GM23338 (cell line): ENCODE measurements around the gene PARP9. TPM values are rescaled to one million over a fixed set of nuclear protein-coding genes. Genes with fewer than 3 reads are reported as not detected.

Experiments used
- ATAC-seq: fragments of 200-7000 bp; cut with Tn5 transposase; 3 replicates; pipeline ENCODE4 v1.9.1; 2020
- DNase-seq: peaks from one replicate; pipeline ENCODE4 v3.0.0-alpha.2; 2015; ENCODE audit warnings: low spot score
- H2AFZ ChIP-seq: fragments of 200-600 bp; sonication (generic); 2 replicates; pipeline ENCODE4 v1.8.0; 2016; ENCODE audit warnings: antibody characterized with exemption, mild to moderate bottlenecking, moderate library complexity
- H3F3A ChIP-seq: fragments of 200-600 bp; sonication (generic); replicated peaks from 2 replicates; pipeline ENCODE4 v1.8.0; 2017; ENCODE audit warnings: antibody characterized with exemption, mixed run types, low read depth
- H3K27ac ChIP-seq: fragments of 200-600 bp; sonication (generic); 2 replicates; pipeline ENCODE4 v1.6.1; 2016; ENCODE audit warnings: low read depth
- H3K27me3 ChIP-seq: fragments of 200-600 bp; sonication (generic); 2 replicates; pipeline ENCODE4 v1.8.0; 2016; ENCODE audit warnings: mild to moderate bottlenecking, mixed run types, moderate library complexity; ENCODE audit not compliant: insufficient read depth
- H3K36me3 ChIP-seq: fragments of 200-600 bp; sonication (generic); 2 replicates; pipeline ENCODE4 v1.8.0; 2016; ENCODE audit warnings: mild to moderate bottlenecking; ENCODE audit not compliant: insufficient read depth
- H3K4me1 ChIP-seq: fragments of 200-600 bp; sonication (generic); 2 replicates; pipeline ENCODE4 v1.8.0; 2016; ENCODE audit warnings: mild to moderate bottlenecking, moderate library complexity; ENCODE audit not compliant: insufficient read depth
- H3K4me2 ChIP-seq: fragments of 200-600 bp; sonication (generic); 2 replicates; pipeline ENCODE4 v1.7.1; 2017; ENCODE audit warnings: mixed run types
- H3K4me3 ChIP-seq: fragments of 200-600 bp; sonication (generic); 2 replicates; pipeline ENCODE4 v1.6.1; 2016; ENCODE audit warnings: mixed run types
- H3K79me2 ChIP-seq: fragments of 200-600 bp; sonication (generic); replicated peaks from 2 replicates; pipeline ENCODE4 v1.8.0; 2017; ENCODE audit warnings: mild to moderate bottlenecking; ENCODE audit not compliant: insufficient read depth
- H3K9me2 ChIP-seq: fragments of 200-600 bp; sonication (generic); 2 replicates; pipeline ENCODE4 v1.8.0; 2017; ENCODE audit not compliant: insufficient read depth
- H4K20me1 ChIP-seq: fragments of 200-600 bp; sonication (generic); replicated peaks from 2 replicates; pipeline ENCODE4 v1.8.0; 2017; ENCODE audit warnings: mild to moderate bottlenecking; ENCODE audit not compliant: insufficient read depth
- H3K27ac Mint-ChIP-seq: 2 replicates; pipeline ENCODE4 v1.8.0; 2020; ENCODE audit warnings: inconsistent platforms, mild to moderate bottlenecking, moderate library complexity, mixed read lengths
- H3K27me3 Mint-ChIP-seq: 3 replicates; pipeline ENCODE4 v1.8.0; 2022; ENCODE audit warnings: low read depth, mild to moderate bottlenecking, moderate library complexity, mixed read lengths, inconsistent platforms; ENCODE audit not compliant: insufficient read depth, poor library complexity
- H3K36me3 Mint-ChIP-seq: 3 replicates; pipeline ENCODE4 v1.8.0; 2021; ENCODE audit warnings: low read depth, mild to moderate bottlenecking, inconsistent platforms, moderate library complexity, mixed read lengths
- H3K4me1 Mint-ChIP-seq: 3 replicates; pipeline ENCODE4 v1.8.0; 2020; ENCODE audit warnings: mild to moderate bottlenecking, inconsistent platforms, mixed read lengths
- H3K4me3 Mint-ChIP-seq: 3 replicates; pipeline ENCODE4 v1.8.0; 2021; ENCODE audit warnings: moderate library complexity, mild to moderate bottlenecking, inconsistent platforms, mixed read lengths
- H3K9me3 Mint-ChIP-seq: 3 replicates; pipeline ENCODE4 v1.8.0; 2020; ENCODE audit warnings: moderate library complexity, mild to moderate bottlenecking, inconsistent platforms, mixed read lengths
- CREB1 ChIP-seq: fragments of 250-450 bp; sonication (Bioruptor Pico); IDR thresholded peaks from 2 replicates; pipeline ENCODE4 v1.5.0; 2020; ENCODE audit warnings: low read depth, mild to moderate bottlenecking, moderate library complexity
- EZH2phosphoT487 ChIP-seq: fragments of 200-600 bp; sonication (generic); IDR thresholded peaks from one replicate; pipeline ENCODE4 v1.8.1; 2018; ENCODE audit warnings: antibody characterized with exemption; ENCODE audit not compliant: unreplicated experiment
- JUNB ChIP-seq: IDR thresholded peaks from one replicate; pipeline ENCODE4 v1.6.1; 2016; ENCODE audit warnings: antibody characterized with exemption; ENCODE audit not compliant: unreplicated experiment
- POLR2AphosphoS5 ChIP-seq: IDR thresholded peaks from 2 replicates; pipeline ENCODE4 v1.6.1; 2016; ENCODE audit warnings: antibody characterized with exemption, low read depth
- STAT1 ChIP-seq: IDR thresholded peaks from one replicate; pipeline ENCODE4 v1.6.1; 2016; ENCODE audit warnings: antibody characterized with exemption; ENCODE audit not compliant: unreplicated experiment
- ZNF114 ChIP-seq: fragments of 250-450 bp; sonication (Bioruptor Pico); IDR thresholded peaks from 2 replicates; pipeline ENCODE4 v1.5.0; 2020; ENCODE audit warnings: mild to moderate bottlenecking, moderate library complexity
- ZNF331 ChIP-seq: fragments of 250-450 bp; sonication (Bioruptor Pico); IDR thresholded peaks from 2 replicates; pipeline ENCODE4 v1.5.0; 2020; ENCODE audit warnings: low read depth, mild to moderate bottlenecking, moderate library complexity
- polyA plus RNA-seq: library from polyadenylated mRNA; unstranded; fragments of >200 nt; fragmentation: Nextera tagmentation; extraction: Ambion mirVana; gene quantifications from 2 replicates; pipeline ENCODE4 v1.2.1, GENCODE V29; 2016
- total RNA-seq: library from RNA; depleted of rRNA; stranded (reverse); fragments of >200 nt; shearing (Covaris generic); gene quantifications from 2 replicates; pipeline ENCODE4 v1.2.3, GENCODE V29; 2014
- TF ChIP-seq, protein P1 (sequence below), 2 experiments: fragments of 200-600 bp in 1 of 2; sonication (generic) in 1 of 2; conservative IDR thresholded peaks; 2 replicates each; pipeline versions ENCODE4 v1.5.1 to v1.6.1; 2016 to 2017; ENCODE audit warnings: antibody characterized with exemption in 2 of 2, low read depth in 2 of 2, mild to moderate bottlenecking in 2 of 2, moderate library complexity in 1 of 2
- TF ChIP-seq, protein P2 (sequence below): IDR thresholded peaks from 2 replicates; pipeline ENCODE4 v1.6.1; 2016; ENCODE audit warnings: antibody characterized with exemption
- TF ChIP-seq, protein P3 (sequence below): IDR thresholded peaks from one replicate; pipeline ENCODE4 v1.6.1; 2018; ENCODE audit warnings: antibody characterized with exemption; ENCODE audit not compliant: unreplicated experiment

The PARP9 gene
- total and polyA plus RNA-seq, 2 experiments from 2014 or later: 1.8 to 2.2 TPM

DNA sequence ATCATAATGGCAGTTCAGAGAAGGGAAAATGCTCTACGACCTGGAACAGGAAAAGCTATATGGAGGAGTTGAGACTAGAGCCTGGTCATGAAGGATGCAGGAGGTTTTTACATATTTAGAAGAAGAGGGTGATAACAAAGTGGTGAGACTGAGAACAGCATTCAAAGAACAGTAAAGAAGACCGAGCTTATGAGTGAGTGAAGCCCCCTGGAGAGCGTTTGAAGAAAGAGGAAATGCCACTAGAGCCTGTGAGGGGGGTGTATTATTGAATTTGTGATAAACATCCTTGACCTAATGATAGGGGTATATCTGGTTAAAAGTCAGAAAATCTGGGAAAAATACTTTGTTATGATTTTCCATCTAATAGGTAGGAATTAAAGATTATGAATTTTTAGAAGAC, 4.2 kb downstream of the PARP9 start:
- no peak overlapping the region for H3K4me3 Mint-ChIP-seq
- no peak for DNase-seq

DNA sequence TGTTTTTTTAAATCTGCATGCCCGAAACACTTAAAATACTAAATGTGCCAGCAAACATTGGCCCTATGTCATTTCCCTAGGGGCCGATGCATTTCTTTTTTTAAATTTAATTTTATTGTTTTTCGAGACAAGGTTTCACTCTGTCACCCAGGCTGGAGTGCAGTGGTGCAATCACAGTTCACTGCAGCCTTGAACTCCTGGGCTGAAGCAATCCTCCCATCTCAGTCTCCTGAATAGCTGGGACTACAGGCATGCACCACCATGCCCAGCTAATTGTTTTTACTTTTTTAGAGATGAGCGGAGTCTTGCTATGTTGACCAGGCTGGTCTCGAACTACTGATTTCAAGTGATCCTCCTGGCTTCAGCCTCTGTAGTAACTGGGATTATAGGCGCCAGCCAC, 5.5 kb downstream of the PARP9 start:
- H3K79me2 ChIP-seq: no peaks in the 10 kb centered on the region
- H3K27me3 Mint-ChIP-seq: peaks cover 3% of the 10 kb centered on the region
- H3K9me3 Mint-ChIP-seq: no peaks in the 10 kb centered on the region
- no peak overlapping the region for H3K4me3 Mint-ChIP-seq
- no peak overlapping the region for H3K4me2 ChIP-seq
- no peaks in the 10 kb centered on the region for H3K27me3 ChIP-seq
- no peak overlapping the region for H3K27ac ChIP-seq
- no peak for ATAC-seq
- H3K4me1 Mint-ChIP-seq: peaks cover 25% of the 10 kb centered on the region
- no peak overlapping the region for H3K27ac Mint-ChIP-seq
- peaks cover 12% of the 10 kb centered on the region for H3K4me1 ChIP-seq
- H2AFZ ChIP-seq: no peak overlapping the region
- no peaks in the 10 kb centered on the region for H4K20me1 ChIP-seq
- H3K36me3 Mint-ChIP-seq: no peaks in the 10 kb centered on the region
- H3K4me3 ChIP-seq: no peak overlapping the region
- no peak for DNase-seq
- 0 out of 2 replicates have a peak, but pooled peaks cover under 1% of the 10 kb centered on the region for H3F3A ChIP-seq
- TF ChIP-seq ZNF114 (CRISPR knock-in tag): no peak
- TF ChIP-seq EZH2phosphoT487: no peak
- H3K9me2 ChIP-seq: no peaks in the 10 kb centered on the region
- no peaks in the 10 kb centered on the region for H3K36me3 ChIP-seq

More for the DNA sequence above, 4.2 kb downstream of the PARP9 start:
- Histone ChIP-seq H3K4me3 (no peak overlapping the region), H3K27ac (peak overlapping the region; percentile 24), H2AFZ (no peak overlapping the region), H3K9me2 (no peaks in the 10 kb centered on the region), H3K79me2 (no peaks in the 10 kb centered on the region), H3F3A (0 out of 2 replicates have a peak, but pooled peaks cover 2% of the 10 kb centered on the region), H4K20me1 (no peaks in the 10 kb centered on the region), H3K4me1 (peaks cover 12% of the 10 kb centered on the region), H3K4me2 (peak overlapping the region; percentile 37), H3K27me3 (no peaks in the 10 kb centered on the region), H3K36me3 (no peaks in the 10 kb centered on the region)
- H3K36me3 Mint-ChIP-seq: no peaks in the 10 kb centered on the region
- H3K27me3 Mint-ChIP-seq: peaks cover 7% of the 10 kb centered on the region
- TF ChIP-seq STAT1 (no peak), CREB1 (CRISPR knock-in tag) (no peak), ZNF331 (CRISPR knock-in tag) (no peak), JUNB (no peak), ZNF114 (CRISPR knock-in tag) (no peak), POLR2AphosphoS5 (no peak)
- TF ChIP-seq, protein P1, sequence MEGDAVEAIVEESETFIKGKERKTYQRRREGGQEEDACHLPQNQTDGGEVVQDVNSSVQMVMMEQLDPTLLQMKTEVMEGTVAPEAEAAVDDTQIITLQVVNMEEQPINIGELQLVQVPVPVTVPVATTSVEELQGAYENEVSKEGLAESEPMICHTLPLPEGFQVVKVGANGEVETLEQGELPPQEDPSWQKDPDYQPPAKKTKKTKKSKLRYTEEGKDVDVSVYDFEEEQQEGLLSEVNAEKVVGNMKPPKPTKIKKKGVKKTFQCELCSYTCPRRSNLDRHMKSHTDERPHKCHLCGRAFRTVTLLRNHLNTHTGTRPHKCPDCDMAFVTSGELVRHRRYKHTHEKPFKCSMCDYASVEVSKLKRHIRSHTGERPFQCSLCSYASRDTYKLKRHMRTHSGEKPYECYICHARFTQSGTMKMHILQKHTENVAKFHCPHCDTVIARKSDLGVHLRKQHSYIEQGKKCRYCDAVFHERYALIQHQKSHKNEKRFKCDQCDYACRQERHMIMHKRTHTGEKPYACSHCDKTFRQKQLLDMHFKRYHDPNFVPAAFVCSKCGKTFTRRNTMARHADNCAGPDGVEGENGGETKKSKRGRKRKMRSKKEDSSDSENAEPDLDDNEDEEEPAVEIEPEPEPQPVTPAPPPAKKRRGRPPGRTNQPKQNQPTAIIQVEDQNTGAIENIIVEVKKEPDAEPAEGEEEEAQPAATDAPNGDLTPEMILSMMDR (conservative IDR thresholded peaks at IDR 0.05; ENCODE audit: low read depth in 2 of 2): no peak
- TF ChIP-seq, protein P2, sequence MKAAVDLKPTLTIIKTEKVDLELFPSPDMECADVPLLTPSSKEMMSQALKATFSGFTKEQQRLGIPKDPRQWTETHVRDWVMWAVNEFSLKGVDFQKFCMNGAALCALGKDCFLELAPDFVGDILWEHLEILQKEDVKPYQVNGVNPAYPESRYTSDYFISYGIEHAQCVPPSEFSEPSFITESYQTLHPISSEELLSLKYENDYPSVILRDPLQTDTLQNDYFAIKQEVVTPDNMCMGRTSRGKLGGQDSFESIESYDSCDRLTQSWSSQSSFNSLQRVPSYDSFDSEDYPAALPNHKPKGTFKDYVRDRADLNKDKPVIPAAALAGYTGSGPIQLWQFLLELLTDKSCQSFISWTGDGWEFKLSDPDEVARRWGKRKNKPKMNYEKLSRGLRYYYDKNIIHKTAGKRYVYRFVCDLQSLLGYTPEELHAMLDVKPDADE: no peak
- ATAC-seq: no peak
- no peak overlapping the region for H3K27ac Mint-ChIP-seq
- peaks cover 24% of the 10 kb centered on the region for H3K4me1 Mint-ChIP-seq
- H3K9me3 Mint-ChIP-seq: no peaks in the 10 kb centered on the region

DNA sequence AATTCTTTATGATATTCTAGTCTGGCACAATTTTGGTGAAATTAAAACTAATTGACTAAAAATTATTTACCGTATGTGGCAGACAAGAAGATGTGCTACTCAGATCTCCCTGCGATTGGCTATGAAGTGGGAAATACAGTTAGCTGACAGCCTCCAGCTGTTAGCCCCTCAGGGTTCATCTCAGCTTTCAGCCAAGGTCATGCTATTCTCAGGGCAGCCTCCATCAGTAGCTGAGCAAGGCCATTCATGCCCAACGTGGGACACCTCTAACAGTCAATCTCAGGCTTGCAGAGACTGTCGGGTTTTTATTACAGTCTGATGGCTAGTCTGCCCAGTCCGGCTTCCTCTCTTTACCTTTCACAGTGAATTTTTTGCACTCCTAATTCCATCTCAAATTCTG, 6.7 kb downstream of the PARP9 start:
- H3K4me2 ChIP-seq: no peak overlapping the region
- H4K20me1 ChIP-seq: no peaks in the 10 kb centered on the region
- no peak for DNase-seq
- no peak overlapping the region for H3K27ac Mint-ChIP-seq
- no peak for ATAC-seq
- H3K36me3 ChIP-seq: no peaks in the 10 kb centered on the region
- H2AFZ ChIP-seq: no peak overlapping the region
- H3K4me3 ChIP-seq: no peak overlapping the region
- H3K27me3 Mint-ChIP-seq: no peaks in the 10 kb centered on the region
- H3K36me3 Mint-ChIP-seq: no peaks in the 10 kb centered on the region
- peaks cover 27% of the 10 kb centered on the region for H3K4me1 Mint-ChIP-seq
- no peaks in the 10 kb centered on the region for H3K9me3 Mint-ChIP-seq
- H3F3A ChIP-seq: no peaks in the 10 kb centered on the region
- no peaks in the 10 kb centered on the region for H3K9me2 ChIP-seq
- no peaks in the 10 kb centered on the region for H3K79me2 ChIP-seq
- peaks cover 21% of the 10 kb centered on the region for H3K4me1 ChIP-seq
- no peak overlapping the region for H3K4me3 Mint-ChIP-seq
- H3K27ac ChIP-seq: no peak overlapping the region
- H3K27me3 ChIP-seq: no peaks in the 10 kb centered on the region
- TF ChIP-seq, protein P3, sequence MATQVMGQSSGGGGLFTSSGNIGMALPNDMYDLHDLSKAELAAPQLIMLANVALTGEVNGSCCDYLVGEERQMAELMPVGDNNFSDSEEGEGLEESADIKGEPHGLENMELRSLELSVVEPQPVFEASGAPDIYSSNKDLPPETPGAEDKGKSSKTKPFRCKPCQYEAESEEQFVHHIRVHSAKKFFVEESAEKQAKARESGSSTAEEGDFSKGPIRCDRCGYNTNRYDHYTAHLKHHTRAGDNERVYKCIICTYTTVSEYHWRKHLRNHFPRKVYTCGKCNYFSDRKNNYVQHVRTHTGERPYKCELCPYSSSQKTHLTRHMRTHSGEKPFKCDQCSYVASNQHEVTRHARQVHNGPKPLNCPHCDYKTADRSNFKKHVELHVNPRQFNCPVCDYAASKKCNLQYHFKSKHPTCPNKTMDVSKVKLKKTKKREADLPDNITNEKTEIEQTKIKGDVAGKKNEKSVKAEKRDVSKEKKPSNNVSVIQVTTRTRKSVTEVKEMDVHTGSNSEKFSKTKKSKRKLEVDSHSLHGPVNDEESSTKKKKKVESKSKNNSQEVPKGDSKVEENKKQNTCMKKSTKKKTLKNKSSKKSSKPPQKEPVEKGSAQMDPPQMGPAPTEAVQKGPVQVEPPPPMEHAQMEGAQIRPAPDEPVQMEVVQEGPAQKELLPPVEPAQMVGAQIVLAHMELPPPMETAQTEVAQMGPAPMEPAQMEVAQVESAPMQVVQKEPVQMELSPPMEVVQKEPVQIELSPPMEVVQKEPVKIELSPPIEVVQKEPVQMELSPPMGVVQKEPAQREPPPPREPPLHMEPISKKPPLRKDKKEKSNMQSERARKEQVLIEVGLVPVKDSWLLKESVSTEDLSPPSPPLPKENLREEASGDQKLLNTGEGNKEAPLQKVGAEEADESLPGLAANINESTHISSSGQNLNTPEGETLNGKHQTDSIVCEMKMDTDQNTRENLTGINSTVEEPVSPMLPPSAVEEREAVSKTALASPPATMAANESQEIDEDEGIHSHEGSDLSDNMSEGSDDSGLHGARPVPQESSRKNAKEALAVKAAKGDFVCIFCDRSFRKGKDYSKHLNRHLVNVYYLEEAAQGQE: no peak
- TF ChIP-seq, protein P1 (conservative IDR thresholded peaks at IDR 0.05; ENCODE audit: low read depth in 2 of 2): no peak
- no peak for TF ChIP-seq JUNB
